ENCODE data around the gene HGS. TPM values are rescaled to one million over a fixed set of nuclear protein-coding genes. Genes with fewer than 3 reads are reported as not detected.
A peak's percentile ranks its signal among the peaks of the same experiment; 100 is the strongest.

The HGS gene
- total RNA-seq, 1 donor from 2014 or later: 50.5 TPM

DNA sequence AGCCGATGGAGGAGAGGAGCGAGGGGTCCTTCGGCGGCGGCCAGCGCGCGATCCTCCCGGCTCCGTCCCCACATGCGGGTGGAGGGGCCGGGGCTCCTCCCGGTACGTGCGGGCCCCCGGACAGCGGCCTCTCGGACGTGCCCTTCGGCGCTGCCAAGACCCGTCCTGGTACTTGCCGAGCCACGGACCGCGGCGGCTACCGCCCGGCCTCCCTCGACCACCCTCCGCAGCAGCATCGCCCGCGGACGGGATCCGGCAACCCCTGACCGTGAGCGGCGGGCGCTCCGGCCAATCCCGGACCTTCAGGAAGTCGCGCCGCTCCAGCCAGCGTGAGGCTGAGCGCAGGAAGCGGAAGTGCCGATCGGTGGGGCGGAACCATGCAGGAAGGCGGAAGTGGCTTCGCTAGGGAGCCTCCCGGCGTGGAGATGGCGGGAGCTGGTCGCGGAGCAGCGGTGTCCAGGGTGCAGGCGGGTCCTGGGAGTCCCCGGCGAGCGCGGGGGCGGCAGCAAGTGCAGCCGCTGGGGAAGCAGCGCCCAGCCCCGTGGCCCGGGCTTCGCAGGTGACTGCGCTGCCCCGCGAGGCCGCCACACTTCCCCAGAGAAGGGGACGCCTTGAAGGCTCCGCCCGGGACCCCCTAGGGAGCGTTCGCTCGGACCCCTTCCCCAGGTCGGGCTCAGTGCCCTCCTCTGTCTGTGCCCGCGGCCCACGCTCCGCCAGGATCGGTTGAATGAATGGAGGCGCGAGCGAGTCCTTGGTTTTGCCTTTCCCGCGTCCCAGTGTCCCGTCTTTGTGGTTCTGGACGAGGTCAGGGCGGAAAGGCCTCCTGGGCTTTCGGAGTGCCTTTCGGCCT is 17.2 kb upstream of the HGS start, which contains the start of the genes CCDC137 and OXLD1:
Gene CCDC137 (plus strand): TSS at position 396 of the 850 bp plus-strand sequence. CDS start 30 bp downstream, at position 426.
Gene OXLD1 (minus strand): TSS at position 264 of the 850 bp plus-strand sequence. CDS start 28 bp downstream, at position 236.
- no peaks in the 10 kb centered on the region for H3K9me3 ChIP-seq (replicated peaks)
- TF ChIP-seq, protein P1, sequence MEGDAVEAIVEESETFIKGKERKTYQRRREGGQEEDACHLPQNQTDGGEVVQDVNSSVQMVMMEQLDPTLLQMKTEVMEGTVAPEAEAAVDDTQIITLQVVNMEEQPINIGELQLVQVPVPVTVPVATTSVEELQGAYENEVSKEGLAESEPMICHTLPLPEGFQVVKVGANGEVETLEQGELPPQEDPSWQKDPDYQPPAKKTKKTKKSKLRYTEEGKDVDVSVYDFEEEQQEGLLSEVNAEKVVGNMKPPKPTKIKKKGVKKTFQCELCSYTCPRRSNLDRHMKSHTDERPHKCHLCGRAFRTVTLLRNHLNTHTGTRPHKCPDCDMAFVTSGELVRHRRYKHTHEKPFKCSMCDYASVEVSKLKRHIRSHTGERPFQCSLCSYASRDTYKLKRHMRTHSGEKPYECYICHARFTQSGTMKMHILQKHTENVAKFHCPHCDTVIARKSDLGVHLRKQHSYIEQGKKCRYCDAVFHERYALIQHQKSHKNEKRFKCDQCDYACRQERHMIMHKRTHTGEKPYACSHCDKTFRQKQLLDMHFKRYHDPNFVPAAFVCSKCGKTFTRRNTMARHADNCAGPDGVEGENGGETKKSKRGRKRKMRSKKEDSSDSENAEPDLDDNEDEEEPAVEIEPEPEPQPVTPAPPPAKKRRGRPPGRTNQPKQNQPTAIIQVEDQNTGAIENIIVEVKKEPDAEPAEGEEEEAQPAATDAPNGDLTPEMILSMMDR (IDR thresholded peaks at IDR 0.05; ENCODE audit: borderline replicate concordance): no peak
- intact Hi-C loops (cut with micrococcal nuclease): no loop called here
- peak; percentile 98 for DNase-seq
- H3K36me3 ChIP-seq: peaks cover 35% of the 10 kb centered on the region
- peaks cover 34% of the 10 kb centered on the region for H3K4me1 ChIP-seq
- peak within 1 kb of the TSS; percentile 90 for H3K27ac ChIP-seq (replicated peaks)
- peak within 1 kb of the TSS; percentile 95 for H3K4me3 ChIP-seq
- no peaks in the 10 kb centered on the region for H3K27me3 ChIP-seq (ENCODE audit: low read depth)

DNA sequence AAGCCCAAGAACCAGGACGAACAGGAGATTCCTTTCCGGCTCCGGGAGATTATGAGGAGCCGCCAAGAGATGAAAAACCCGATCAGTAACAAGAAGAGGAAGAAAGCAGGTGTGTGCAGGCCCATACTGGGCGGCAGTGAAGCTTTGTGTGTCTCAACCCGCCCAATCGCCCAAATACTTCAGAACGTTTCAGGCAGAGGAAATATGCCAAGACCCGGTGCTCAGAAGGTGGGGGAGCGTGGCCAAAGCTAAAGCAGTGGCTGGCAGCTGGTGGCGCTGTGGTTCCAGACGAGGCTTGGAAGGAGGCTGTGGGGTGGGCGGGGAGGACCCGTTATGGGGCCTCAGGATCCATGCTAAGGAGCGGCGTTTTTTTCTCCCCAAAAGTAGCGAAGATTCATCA is 16.1 kb upstream of the HGS start:
- no peak for DNase-seq
- peak overlapping the region; percentile 95 for H3K4me3 ChIP-seq
- intact Hi-C loops (cut with micrococcal nuclease): no loop called here
- H3K36me3 ChIP-seq: peaks cover 47% of the 10 kb centered on the region
- H3K4me1 ChIP-seq: peaks cover 34% of the 10 kb centered on the region
- H3K9me3 ChIP-seq (replicated peaks): no peaks in the 10 kb centered on the region
- TF ChIP-seq, protein P1 (IDR thresholded peaks at IDR 0.05; ENCODE audit: borderline replicate concordance): no peak
- no peaks in the 10 kb centered on the region for H3K27me3 ChIP-seq (ENCODE audit: low read depth)
- no peak overlapping the region for H3K27ac ChIP-seq (replicated peaks)

DNA sequence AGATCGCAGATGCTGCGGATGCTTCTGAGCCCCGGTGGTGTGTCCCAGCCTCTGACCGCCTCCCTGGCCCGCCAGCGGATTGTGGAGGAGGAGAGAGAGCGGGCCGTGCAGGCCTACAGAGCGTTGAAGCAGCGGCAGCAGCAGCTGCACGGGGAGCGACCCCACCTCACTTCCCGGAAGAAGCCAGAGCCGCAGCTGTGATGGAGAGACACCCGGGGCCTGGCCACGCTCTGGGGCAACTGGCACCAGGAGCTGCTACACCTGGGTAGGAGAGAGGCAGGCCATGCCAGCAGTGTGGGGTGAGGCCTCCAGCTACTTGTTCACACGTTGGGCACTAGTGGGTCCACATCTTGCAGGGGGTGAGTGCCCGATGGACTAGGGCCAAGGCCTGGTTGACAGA is 11.3 kb upstream of the HGS start:
- H3K27me3 ChIP-seq (ENCODE audit: low read depth): no peaks in the 10 kb centered on the region
- TF ChIP-seq, protein P1 (IDR thresholded peaks at IDR 0.05; ENCODE audit: borderline replicate concordance): no peak
- intact Hi-C loops (cut with micrococcal nuclease): no loop called here
- no peaks in the 10 kb centered on the region for H3K9me3 ChIP-seq (replicated peaks)
- H3K4me3 ChIP-seq: no peak overlapping the region
- peaks cover 10% of the 10 kb centered on the region for H3K4me1 ChIP-seq
- H3K36me3 ChIP-seq: peaks cover 55% of the 10 kb centered on the region
- H3K27ac ChIP-seq (replicated peaks): no peak overlapping the region
- no peak for DNase-seq

DNA sequence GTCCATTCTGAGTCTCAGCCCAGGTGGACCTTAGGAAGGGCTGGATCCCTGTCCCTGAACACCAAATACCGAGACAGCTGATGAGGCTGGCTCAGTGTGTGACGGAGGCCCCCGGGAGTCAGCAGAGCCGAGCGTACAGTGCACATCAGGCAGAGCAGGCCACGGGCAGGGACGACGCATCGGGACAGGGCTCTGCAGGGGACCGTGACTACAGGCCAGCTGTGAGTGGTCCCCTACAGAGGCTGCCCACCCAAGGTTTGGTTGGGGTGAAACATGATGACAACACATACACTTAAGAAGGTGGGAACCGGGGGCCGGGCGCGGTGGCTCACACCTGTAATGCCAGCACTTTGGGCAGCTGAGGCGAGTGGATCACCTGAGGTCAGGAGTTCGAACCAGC is 10.9 kb upstream of the HGS start:
- Histone ChIP-seq H3K27me3 (ENCODE audit: low read depth) (no peaks in the 10 kb centered on the region), H3K27ac (replicated peaks) (no peak overlapping the region), H3K36me3 (peaks cover 55% of the 10 kb centered on the region), H3K9me3 (replicated peaks) (no peaks in the 10 kb centered on the region), H3K4me1 (peaks cover 5% of the 10 kb centered on the region), H3K4me3 (no peak overlapping the region)
- intact Hi-C loops (cut with micrococcal nuclease): no loop called here
- TF ChIP-seq, protein P1 (IDR thresholded peaks at IDR 0.05; ENCODE audit: borderline replicate concordance): no peak
- no peak for DNase-seq

DNA sequence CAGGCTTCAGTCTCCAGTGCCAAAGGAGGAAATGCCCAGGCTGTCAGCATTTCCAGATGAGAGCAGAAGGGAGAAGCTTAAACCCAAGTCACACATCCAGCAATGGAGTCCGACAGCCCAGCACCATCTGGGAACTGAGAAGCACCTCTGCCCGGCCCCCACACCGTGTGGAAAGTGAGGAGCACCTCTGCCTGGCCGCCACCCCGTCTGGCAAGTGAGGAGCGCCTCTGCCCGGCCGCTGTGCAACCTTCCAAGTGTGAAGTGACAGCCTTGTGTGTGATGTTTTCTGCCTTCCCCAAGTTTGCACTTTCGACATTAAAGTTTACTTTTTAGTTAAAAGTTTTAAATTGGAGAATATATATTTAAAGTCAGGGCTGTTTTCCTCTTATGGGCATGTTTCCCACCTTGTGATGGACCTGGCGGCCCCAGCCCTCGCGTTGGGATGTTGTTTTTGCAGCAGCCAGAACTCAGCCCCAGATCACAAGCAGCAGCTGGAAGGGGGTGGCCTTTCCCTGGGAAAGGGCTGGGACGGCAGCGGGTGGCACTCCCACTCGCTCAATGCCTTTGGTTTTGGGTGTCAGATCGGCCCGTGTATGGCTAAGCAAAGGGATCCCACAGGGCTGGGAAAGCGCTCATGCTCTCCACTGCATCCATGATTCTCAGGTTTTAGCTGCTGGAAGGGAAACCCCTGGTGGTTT is 10.1 kb upstream of the HGS start:
- H3K4me3 ChIP-seq: no peak overlapping the region
- intact Hi-C loops (cut with micrococcal nuclease): no loop called here
- peaks cover 51% of the 10 kb centered on the region for H3K36me3 ChIP-seq
- H3K27ac ChIP-seq (replicated peaks): no peak overlapping the region
- TF ChIP-seq, protein P1 (IDR thresholded peaks at IDR 0.05; ENCODE audit: borderline replicate concordance): no peak
- no peak for DNase-seq
- H3K27me3 ChIP-seq (ENCODE audit: low read depth): no peaks in the 10 kb centered on the region
- H3K9me3 ChIP-seq (replicated peaks): no peaks in the 10 kb centered on the region
- no peaks in the 10 kb centered on the region for H3K4me1 ChIP-seq

All from left ventricle myocardium inferior (tissue), 1 donor.